Activated CD4-positive, alpha-beta T cell treated with anti-CD3 and anti-CD28 coated beads, Interleukin-10, Interleukin-2, amounts not matched to agents 100 ng/mL and 50 ng/mL, durations not matched to agents 16 hours and 8 hours (primary cell): ENCODE measurements around the gene AGTR1.
"Not testable (repeated sequence)": the region's sequence is repeated elsewhere in the genome, so short reads cannot be mapped to it uniquely, and the experiment has no call there.

ENCODE experiments used
- DNase-seq: peaks from one replicate; pipeline ENCODE4 v3.0.0-alpha.2; 2020

The AGTR1 gene

GRCh38 chr3:148718982-148719862 lies 21.5 kb downstream of the AGTR1 start:
- DNase-seq = no peak

DNA sequence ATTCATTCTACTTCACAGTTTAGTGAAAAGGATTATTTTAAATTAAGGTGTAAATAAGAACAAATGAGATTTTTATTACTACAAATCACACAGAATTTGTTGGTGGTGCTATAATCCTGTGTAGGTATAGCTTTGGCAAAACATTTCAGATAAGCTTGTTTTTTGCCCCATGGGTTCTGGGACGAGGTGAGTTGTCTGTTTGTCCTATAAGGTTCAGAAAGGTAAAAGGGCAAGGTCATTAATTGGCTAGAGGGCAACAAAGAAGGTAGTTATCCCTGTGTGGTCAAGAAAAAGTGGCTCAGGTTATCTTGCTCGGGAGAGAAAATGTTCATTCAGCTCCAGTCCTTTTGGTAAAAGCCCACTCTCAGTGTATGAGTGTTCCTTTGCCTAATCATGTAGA lies 23.2 kb downstream of the AGTR1 start:
- no peak for DNase-seq

DNA sequence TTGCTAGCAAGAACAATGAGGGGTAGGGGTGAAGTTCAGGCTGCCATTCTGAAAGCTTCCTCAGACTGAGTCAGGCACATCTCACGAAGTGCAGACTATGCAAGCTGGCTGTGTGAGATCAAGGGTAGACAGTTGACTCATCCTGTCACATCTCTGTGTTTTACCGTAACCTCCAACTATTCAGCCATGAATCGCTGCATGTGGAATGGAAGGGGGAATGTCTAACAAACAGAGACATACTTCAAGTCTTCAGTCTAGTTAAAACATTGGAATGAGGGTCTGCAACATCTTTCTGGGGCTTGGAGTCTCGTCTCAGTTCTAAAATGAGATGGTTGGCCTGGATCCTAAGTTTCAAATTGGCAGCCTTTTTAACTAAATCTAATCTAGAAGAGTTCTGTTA lies 25.9 kb downstream of the AGTR1 start:
- no peak for DNase-seq

GRCh38 chr3:148727231-148727630 lies 29.5 kb downstream of the AGTR1 start:
- peak; percentile 28 for DNase-seq

- DNase-seq = no peak
Observed at GRCh38 chr3:148728753-148729152, 31.1 kb downstream of the AGTR1 start.

DNA sequence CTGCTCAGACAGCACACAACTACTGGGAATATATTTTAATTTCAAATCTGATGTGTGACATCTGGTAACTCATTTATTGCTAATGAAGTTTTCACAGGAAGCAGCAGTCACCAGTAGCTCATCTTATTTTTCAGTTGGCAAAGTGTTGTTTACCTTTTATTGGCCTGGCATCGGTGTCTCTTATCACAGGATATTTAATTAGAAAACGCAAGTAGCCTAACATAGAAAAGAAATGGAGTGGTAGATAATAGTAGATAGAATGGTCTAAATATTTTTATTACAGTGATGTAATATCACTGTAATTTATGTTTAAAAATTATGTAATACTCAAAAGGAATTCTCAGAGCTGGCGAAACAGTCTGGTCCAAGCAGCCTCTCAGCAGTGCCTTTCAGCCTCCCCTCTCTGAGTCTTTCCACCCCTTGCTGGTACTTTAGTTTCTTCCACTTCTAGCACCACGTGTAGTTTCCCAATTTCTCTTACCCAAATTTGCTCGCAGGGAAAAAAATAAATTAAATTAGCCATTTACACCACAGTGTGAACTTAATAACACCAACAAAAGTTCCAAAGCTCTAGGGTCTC lies 31.9 kb downstream of the AGTR1 start:
- DNase-seq = no peak

DNA sequence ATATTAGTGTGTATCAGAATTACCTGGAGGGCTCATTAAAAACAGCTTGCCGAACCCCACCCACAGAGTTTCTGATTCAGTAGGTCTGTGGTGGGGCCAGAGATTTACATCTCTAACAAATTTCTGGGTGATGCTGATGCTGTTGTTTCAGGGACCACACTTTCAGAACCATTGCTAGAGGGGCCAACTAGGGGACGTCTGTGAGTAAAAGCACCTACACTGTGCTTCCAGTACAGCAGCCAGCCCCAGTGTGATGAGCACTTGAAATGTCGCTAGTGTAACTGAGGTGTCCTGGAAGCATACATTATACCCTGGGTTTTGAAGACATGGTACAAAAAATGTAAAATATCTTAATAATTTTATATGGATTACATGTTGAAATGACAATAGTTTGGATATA lies 33.0 kb downstream of the AGTR1 start:
- no peak for DNase-seq

DNA sequence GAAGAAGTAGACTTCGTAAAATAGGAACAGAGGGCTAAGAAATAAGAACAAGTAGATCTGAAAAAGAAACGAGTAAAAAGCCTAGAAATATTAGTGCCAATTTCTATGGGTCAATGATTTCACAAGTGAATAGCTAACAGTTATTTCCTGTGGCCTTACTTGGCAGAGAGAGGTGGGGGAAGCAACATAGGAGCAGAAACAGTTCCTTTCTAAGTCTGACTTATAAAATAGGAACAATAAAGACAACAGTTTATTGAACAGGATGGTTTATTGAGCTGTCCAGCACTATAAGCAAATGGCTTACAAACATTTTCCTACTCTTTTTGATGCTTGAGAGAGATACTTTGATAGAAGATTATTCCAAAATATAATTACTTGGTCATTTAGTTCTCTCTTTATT lies 37.9 kb downstream of the AGTR1 start:
- no peak for DNase-seq

- DNase-seq = no peak
Observed at GRCh38 chr3:148736086-148736485, 38.4 kb downstream of the AGTR1 start.

GRCh38 chr3:148737104-148737530 lies 39.4 kb downstream of the AGTR1 start:
- no peak for DNase-seq

- no peak for DNase-seq
Observed at GRCh38 chr3:148739720-148740119, 42.0 kb downstream of the AGTR1 start.

- no peak for DNase-seq
Observed at GRCh38 chr3:148740291-148740690, 42.6 kb downstream of the AGTR1 start.

DNA sequence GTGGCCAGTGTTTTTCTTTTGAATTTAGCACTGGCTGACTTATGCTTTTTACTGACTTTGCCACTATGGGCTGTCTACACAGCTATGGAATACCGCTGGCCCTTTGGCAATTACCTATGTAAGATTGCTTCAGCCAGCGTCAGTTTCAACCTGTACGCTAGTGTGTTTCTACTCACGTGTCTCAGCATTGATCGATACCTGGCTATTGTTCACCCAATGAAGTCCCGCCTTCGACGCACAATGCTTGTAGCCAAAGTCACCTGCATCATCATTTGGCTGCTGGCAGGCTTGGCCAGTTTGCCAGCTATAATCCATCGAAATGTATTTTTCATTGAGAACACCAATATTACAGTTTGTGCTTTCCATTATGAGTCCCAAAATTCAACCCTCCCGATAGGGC lies 43.5 kb downstream of the AGTR1 start:
- no peak for DNase-seq

DNA sequence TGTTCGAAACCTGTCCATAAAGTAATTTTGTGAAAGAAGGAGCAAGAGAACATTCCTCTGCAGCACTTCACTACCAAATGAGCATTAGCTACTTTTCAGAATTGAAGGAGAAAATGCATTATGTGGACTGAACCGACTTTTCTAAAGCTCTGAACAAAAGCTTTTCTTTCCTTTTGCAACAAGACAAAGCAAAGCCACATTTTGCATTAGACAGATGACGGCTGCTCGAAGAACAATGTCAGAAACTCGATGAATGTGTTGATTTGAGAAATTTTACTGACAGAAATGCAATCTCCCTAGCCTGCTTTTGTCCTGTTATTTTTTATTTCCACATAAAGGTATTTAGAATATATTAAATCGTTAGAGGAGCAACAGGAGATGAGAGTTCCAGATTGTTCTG lies 44.4 kb downstream of the AGTR1 start:
- DNase-seq = no peak

DNA sequence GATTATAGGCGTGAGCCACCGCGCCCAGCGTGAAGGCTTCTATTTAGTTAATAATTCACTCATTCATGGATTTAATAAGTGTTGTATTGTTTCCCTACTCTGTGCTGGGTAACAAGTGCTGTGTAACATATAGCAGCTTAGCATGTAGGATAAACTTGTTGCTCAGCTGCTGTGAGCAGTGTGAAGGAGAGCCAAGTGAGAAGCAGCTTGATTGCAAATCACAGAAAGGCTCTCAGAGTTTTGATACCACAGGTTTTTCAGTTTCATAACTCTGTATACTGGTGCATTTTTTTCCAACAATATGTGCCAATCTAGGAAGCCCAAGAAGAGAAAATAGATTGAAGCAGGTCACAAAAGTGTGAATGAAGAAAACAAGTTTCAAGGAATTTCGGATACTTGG lies 48.4 kb downstream of the AGTR1 start:
- DNase-seq = no peak

- no peak for DNase-seq
Observed at GRCh38 chr3:148748283-148748682, 50.6 kb downstream of the AGTR1 start.

DNA sequence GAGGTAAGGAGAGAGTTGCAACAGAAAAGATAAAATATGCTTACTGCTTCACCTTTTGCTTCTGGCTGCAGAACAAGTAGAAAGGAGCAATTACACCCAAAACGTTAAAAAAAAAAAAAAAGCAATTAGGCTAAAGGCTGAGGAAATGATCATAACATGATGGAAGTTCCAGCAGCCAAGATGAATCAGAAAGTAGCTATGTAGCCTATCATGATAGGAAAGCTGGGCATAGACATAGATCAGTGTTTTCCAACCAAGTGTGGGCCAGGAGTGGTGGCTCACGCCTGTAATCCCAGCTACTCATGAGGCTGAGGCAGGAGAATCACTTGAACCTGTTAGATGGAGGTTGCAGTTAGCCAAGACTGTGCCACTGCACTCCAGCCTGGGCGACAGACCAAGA lies 52.6 kb downstream of the AGTR1 start:
- DNase-seq = no peak

GRCh38 chr3:148751461-148751860 lies 53.8 kb downstream of the AGTR1 start:
- DNase-seq = no peak

DNA sequence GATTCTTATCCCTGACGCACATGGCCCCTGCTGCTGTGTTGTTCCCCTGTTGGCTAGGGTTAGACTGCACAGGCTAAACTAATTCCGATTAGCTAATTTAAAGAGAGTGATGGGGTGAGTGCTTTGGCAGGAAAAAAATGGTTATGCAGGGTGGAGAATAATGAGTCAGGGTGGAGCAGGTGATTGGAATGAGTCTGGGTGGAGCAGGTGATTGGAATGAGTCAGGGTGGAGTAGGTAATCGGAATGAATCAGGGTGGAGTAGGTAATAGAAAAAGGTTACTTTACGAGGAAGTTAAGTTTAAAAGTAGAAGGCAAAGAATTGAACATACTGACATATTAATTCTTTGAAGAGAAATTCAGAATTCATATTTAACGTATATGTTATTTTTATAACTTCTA lies 55.7 kb downstream of the AGTR1 start:
- not testable (repeated sequence) for DNase-seq

DNA sequence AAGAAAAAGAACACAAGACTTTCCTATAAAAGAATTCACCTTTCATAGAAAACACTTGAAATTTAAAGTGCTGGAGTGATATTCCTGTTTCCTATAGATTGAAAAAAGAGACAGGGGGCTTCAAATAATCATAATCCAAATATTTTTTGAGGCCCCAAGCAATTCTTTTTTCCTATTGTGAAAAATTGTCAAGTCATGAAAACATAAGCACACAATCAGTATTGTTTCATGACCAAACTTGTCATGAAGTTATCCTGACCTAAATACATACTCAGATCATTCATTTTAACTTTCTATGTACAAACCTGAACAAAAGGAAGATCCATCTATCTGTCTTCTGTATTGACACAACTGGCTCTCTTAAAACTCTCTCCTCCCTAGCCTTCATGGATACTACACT lies 57.9 kb downstream of the AGTR1 start:
- no peak for DNase-seq

DNA sequence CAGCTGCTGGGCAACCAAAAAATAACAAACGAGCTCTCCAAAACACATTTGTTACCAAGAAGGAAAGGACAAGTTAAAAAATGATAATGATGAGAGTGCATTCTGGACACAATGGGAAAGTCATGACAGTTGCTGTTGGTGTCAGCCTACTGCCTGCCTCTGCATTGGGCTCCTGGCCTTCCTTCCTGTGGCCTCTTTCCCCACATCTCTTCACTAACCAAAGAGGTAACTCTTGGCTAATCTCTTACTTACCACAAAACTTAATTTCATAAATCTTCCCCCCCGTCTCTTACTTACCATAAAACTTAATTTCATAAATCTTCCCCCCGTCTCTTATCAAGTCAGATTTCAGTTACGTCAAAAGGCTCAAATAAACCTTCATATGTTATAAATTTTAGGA lies 58.6 kb downstream of the AGTR1 start:
- no peak for DNase-seq

GRCh38 chr3:148757238-148758215 lies 59.8 kb downstream of the AGTR1 start:
- DNase-seq = no peak

DNA sequence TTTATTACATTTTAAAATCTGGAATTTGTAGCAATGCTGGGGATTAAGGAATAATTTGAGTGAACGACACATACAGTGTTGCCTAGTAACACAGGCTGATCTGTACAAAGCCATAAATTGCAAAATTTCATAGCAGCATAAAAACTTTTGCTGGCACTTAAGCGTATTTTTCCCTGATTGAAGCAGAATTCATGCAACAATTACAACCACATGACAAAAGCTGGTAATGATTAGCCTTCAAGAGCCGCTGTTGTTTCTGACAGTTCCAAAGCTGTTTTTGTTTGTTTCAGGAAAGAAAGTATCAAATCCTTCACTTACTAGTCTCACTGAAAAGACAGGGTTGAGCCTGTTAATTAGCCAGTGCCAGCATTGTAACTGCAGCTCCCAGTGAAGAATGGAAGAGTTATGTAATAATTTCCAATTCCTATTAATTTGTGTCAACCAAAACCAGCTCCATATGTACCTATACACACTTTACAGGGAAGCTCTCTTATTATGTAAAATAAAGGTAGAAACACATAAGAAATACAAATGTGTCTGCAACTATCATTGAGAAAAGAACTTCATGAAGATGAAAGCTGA lies 60.7 kb downstream of the AGTR1 start:
- DNase-seq = no peak
